G401.6 (cell line): Measurements from ENCODE around the gene VSTM2L.

Experiments used
- FAIRE-seq: peaks from 2 replicates; lab custom pipeline; 2012; peaks lifted over from hg19 to GRCh38; lab: Jason Lieb, UNC

Gene VSTM2L

GRCh38 chr20:37969949-37970855 lies 67.3 kb downstream of the VSTM2L start:
- FAIRE-seq, result no peak

- FAIRE-seq, result no peak
Observed at GRCh38 chr20:37970856-37971245, 67.9 kb downstream of the VSTM2L start.

- FAIRE-seq, result no peak
Observed at GRCh38 chr20:37971561-37972127, 68.7 kb downstream of the VSTM2L start.

GRCh38 chr20:37972256-37973058 lies 69.5 kb downstream of the VSTM2L start:
- no peak for FAIRE-seq

GRCh38 chr20:37973059-37973910 lies 70.4 kb downstream of the VSTM2L start:
- no peak for FAIRE-seq

- FAIRE-seq, result no peak
Observed at GRCh38 chr20:37976887-37977286, 74.0 kb downstream of the VSTM2L start.

GRCh38 chr20:37977338-37977737 lies 74.4 kb downstream of the VSTM2L start:
- no peak for FAIRE-seq

GRCh38 chr20:37977786-37978185 lies 74.9 kb downstream of the VSTM2L start:
- no peak for FAIRE-seq

GRCh38 chr20:37979021-37979985 lies 76.4 kb downstream of the VSTM2L start:
- FAIRE-seq, result no peak

GRCh38 chr20:37980383-37980782 lies 77.5 kb downstream of the VSTM2L start:
- no peak for FAIRE-seq

GRCh38 chr20:37980876-37981275 lies 77.9 kb downstream of the VSTM2L start:
- FAIRE-seq, result no peak

GRCh38 chr20:37981568-37981967 lies 78.6 kb downstream of the VSTM2L start:
- FAIRE-seq, result no peak

GRCh38 chr20:37983286-37983685 lies 80.4 kb downstream of the VSTM2L start:
- FAIRE-seq, result no peak

- FAIRE-seq, result no peak
Observed at GRCh38 chr20:37984018-37984785, 81.3 kb downstream of the VSTM2L start.

- no peak for FAIRE-seq
Observed at GRCh38 chr20:37986044-37986858, 83.3 kb downstream of the VSTM2L start.

GRCh38 chr20:37986873-37987601 lies 84.1 kb downstream of the VSTM2L start:
- no peak for FAIRE-seq

GRCh38 chr20:37987602-37988290 lies 84.8 kb downstream of the VSTM2L start:
- FAIRE-seq, result no peak
